ENCODE results near the gene GREB1.

DNA sequence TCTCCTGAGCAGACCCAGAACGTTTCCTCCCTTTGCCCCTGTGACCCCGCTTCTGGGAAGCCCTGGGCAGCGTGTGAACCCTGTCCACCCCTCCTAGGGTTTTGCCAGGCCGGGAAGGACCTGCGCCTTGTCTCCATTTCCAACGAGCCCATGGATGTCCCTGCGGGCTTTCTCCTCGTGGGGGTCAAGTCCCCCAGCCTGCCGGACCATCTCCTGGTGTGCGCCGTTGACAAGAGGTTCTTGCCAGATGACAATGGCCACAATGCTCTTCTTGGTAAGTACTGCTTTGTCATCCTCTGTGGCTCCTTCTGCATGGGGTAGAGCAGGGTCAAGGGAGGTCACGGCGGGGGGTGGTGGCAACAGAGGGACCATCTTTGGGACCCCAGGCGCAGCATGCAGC, 32.5 kb downstream of the GREB1 start:
- no peak for TF ChIP-seq ZNF274 (IDR thresholded peaks at IDR 0.05; ENCODE audit: low read length)
- TF ChIP-seq ZNF274 (tag by site-specific recombination; IDR thresholded peaks at IDR 0.05; ENCODE audit: borderline replicate concordance) = no peak
- no peak for TF ChIP-seq CTCF (tag by site-specific recombination; IDR thresholded peaks at IDR 0.05)
- TF ChIP-seq ZNF404 (tag by site-specific recombination; IDR thresholded peaks at IDR 0.05) = no peak
- TF ChIP-seq ZNF398 (tag by site-specific recombination; IDR thresholded peaks at IDR 0.05) = no peak
- no peak for TF ChIP-seq ZNF624 (tag by site-specific recombination; IDR thresholded peaks at IDR 0.05)
- TF ChIP-seq OSR2 (tag by site-specific recombination; IDR thresholded peaks at IDR 0.05) = no peak
- TF ChIP-seq REST (tag by site-specific recombination; IDR thresholded peaks at IDR 0.05) = no peak
- no peak for TF ChIP-seq SALL2 (tag by site-specific recombination; IDR thresholded peaks at IDR 0.05; ENCODE audit: borderline replicate concordance)
- TF ChIP-seq ZNF76 (tag by site-specific recombination; IDR thresholded peaks at IDR 0.05; ENCODE audit: borderline replicate concordance, low read depth) = no peak
- TF ChIP-seq ZBTB17 (tag by site-specific recombination; IDR thresholded peaks at IDR 0.05) = no peak
- TF ChIP-seq, protein P1, sequence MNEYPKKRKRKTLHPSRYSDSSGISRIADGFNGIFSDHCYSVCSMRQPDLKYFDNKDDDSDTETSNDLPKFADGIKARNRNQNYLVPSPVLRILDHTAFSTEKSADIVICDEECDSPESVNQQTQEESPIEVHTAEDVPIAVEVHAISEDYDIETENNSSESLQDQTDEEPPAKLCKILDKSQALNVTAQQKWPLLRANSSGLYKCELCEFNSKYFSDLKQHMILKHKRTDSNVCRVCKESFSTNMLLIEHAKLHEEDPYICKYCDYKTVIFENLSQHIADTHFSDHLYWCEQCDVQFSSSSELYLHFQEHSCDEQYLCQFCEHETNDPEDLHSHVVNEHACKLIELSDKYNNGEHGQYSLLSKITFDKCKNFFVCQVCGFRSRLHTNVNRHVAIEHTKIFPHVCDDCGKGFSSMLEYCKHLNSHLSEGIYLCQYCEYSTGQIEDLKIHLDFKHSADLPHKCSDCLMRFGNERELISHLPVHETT (tag by site-specific recombination; IDR thresholded peaks at IDR 0.05) = no peak
